Measurements from ENCODE around the gene WDR7. TPM values are rescaled to one million over a fixed set of nuclear protein-coding genes. Genes with fewer than 3 reads are reported as not detected.

The WDR7 gene
- total and polyA plus RNA-seq, 10 of the 15 experiments (the other 5 are each of a cell fraction or from before 2014, with no cell fraction given), result 2.8 to 16.5 (median 11.7) TPM

DNA sequence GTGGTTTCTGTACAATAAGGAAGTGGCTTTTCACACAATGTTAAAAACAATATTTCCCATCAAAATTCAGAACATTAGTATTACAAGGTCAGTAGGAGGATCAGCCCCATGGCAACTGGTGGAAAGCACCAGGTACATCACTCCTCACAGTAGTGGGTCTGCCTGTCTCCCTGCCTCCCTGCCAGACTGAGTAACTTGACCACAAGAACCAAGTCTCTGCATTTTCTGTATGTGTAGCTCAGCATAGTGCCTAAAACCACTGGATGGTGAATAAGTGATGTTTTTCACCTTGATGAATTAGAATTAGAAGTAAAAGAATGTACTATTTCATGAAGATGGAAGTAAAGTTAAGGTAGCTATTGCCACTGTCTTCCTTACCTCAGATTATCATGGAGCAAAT is 4.1 kb upstream of the WDR7 start:
- no peaks in the 10 kb centered on the region for H3K27me3 ChIP-seq (replicated peaks in 1 of 2; ENCODE audit: control insufficient read depth in 2 of 2, insufficient read depth in 2 of 2, low read length in 1 of 2)
- intact Hi-C loops (cut with micrococcal nuclease; ENCODE audit: unreplicated experiment), result no loop called here
- POLR2A ChIA-PET, result interaction anchor here (0.7 to 1.4 kb wide), 3 partner anchors 8 to 101 kb away, joined by 3 to 8 read pairs (median 4); partner anchors contain the start of gene TXNL1
- peaks cover 8% of the 10 kb centered on the region for H3K79me2 ChIP-seq (ENCODE audit: control insufficient read depth, insufficient read depth, low read length)
- no peaks in the 10 kb centered on the region; the same call in none of the 2 replicates for H3K4me1 ChIP-seq (ENCODE audit: control insufficient read depth, insufficient read depth, low read length)
- H4K20me1 ChIP-seq (ENCODE audit: control insufficient read depth, insufficient read depth), result no peaks in the 10 kb centered on the region
- in situ Hi-C loops (cut with MboI), result no loop called here
- H3K36me3 ChIP-seq (ENCODE audit: control insufficient read depth in 2 of 2, insufficient read depth in 2 of 2, low read length in 1 of 2), result no peaks in the 10 kb centered on the region
- DNase-seq (ENCODE audit: low read depth, low spot score) (no peak), FAIRE-seq (no peak), ATAC-seq (peak; percentile 41)
- SMC1A ChIA-PET (ENCODE audit: uncharacterized antibody, unreplicated experiment), result interaction anchor here (0.5 to 6.7 kb wide), 10 partner anchors 6 to 142 kb away, joined by 3 to 30 read pairs (median 5); no protein-coding TSS in a partner anchor
- RAD21 ChIA-PET (ENCODE audit: unreplicated experiment), result interaction anchor here (0.7 to 2.6 kb wide), 6 partner anchors 9 to 795 kb away, joined by 3 to 17 read pairs (median 3); partner anchors contain the start of gene TXNL1
- H3K4me2 ChIP-seq (ENCODE audit: control insufficient read depth, insufficient read depth), result peak overlapping the region; percentile 38; the same call in 1 of the 2 replicates
- peak overlapping the region; percentile 16; the same call in 1 of the 2 replicates for H3K27ac ChIP-seq (ENCODE audit: control insufficient read depth, insufficient read depth)
- H3K4me3 ChIP-seq, result no peak overlapping the region
- BruUV-seq (replicated peaks), result no TSS peak
- no peak overlapping the region for H3K9ac ChIP-seq (ENCODE audit: control insufficient read depth, insufficient read depth, low read length)
- peak overlapping the region; percentile 54; the same call in 1 of the 2 replicates for H2AFZ ChIP-seq (ENCODE audit: control insufficient read depth, low read depth, low read length)
- CTCF ChIA-PET, result interaction anchor here (0.7 to 10.0 kb wide), 10 partner anchors 9 to 143 kb away, joined by 3 to 69 read pairs (median 6); no protein-coding TSS in a partner anchor
- H3K9me3 ChIP-seq (replicated peaks; ENCODE audit: control insufficient read depth, insufficient read depth, low read length), result no peaks in the 10 kb centered on the region
- TF ChIP-seq, protein P1, sequence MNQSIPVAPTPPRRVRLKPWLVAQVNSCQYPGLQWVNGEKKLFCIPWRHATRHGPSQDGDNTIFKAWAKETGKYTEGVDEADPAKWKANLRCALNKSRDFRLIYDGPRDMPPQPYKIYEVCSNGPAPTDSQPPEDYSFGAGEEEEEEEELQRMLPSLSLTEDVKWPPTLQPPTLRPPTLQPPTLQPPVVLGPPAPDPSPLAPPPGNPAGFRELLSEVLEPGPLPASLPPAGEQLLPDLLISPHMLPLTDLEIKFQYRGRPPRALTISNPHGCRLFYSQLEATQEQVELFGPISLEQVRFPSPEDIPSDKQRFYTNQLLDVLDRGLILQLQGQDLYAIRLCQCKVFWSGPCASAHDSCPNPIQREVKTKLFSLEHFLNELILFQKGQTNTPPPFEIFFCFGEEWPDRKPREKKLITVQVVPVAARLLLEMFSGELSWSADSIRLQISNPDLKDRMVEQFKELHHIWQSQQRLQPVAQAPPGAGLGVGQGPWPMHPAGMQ (IDR thresholded peaks at IDR 0.05; ENCODE audit: borderline replicate concordance), result no peak
- TF ChIP-seq RUNX3 (IDR thresholded peaks at IDR 0.05; ENCODE audit: low read length), result peak; percentile 84
- TF ChIP-seq, protein P2, sequence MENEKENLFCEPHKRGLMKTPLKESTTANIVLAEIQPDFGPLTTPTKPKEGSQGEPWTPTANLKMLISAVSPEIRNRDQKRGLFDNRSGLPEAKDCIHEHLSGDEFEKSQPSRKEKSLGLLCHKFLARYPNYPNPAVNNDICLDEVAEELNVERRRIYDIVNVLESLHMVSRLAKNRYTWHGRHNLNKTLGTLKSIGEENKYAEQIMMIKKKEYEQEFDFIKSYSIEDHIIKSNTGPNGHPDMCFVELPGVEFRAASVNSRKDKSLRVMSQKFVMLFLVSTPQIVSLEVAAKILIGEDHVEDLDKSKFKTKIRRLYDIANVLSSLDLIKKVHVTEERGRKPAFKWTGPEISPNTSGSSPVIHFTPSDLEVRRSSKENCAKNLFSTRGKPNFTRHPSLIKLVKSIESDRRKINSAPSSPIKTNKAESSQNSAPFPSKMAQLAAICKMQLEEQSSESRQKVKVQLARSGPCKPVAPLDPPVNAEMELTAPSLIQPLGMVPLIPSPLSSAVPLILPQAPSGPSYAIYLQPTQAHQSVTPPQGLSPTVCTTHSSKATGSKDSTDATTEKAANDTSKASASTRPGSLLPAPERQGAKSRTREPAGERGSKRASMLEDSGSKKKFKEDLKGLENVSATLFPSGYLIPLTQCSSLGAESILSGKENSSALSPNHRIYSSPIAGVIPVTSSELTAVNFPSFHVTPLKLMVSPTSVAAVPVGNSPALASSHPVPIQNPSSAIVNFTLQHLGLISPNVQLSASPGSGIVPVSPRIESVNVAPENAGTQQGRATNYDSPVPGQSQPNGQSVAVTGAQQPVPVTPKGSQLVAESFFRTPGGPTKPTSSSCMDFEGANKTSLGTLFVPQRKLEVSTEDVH (IDR thresholded peaks at IDR 0.05; ENCODE audit: low read depth, partially characterized antibody), result no peak
- TF ChIP-seq ZSCAN29 (IDR thresholded peaks at IDR 0.05), result no peak
- TF ChIP-seq ZNF24 (IDR thresholded peaks at IDR 0.05), result peak; percentile 84
- TF ChIP-seq, protein P3, sequence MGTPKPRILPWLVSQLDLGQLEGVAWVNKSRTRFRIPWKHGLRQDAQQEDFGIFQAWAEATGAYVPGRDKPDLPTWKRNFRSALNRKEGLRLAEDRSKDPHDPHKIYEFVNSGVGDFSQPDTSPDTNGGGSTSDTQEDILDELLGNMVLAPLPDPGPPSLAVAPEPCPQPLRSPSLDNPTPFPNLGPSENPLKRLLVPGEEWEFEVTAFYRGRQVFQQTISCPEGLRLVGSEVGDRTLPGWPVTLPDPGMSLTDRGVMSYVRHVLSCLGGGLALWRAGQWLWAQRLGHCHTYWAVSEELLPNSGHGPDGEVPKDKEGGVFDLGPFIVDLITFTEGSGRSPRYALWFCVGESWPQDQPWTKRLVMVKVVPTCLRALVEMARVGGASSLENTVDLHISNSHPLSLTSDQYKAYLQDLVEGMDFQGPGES (IDR thresholded peaks at IDR 0.05), result no peak
- no peak for TF ChIP-seq SMAD1 (IDR thresholded peaks at IDR 0.05; ENCODE audit: low read depth, partially characterized antibody)
- TF ChIP-seq, protein P4, sequence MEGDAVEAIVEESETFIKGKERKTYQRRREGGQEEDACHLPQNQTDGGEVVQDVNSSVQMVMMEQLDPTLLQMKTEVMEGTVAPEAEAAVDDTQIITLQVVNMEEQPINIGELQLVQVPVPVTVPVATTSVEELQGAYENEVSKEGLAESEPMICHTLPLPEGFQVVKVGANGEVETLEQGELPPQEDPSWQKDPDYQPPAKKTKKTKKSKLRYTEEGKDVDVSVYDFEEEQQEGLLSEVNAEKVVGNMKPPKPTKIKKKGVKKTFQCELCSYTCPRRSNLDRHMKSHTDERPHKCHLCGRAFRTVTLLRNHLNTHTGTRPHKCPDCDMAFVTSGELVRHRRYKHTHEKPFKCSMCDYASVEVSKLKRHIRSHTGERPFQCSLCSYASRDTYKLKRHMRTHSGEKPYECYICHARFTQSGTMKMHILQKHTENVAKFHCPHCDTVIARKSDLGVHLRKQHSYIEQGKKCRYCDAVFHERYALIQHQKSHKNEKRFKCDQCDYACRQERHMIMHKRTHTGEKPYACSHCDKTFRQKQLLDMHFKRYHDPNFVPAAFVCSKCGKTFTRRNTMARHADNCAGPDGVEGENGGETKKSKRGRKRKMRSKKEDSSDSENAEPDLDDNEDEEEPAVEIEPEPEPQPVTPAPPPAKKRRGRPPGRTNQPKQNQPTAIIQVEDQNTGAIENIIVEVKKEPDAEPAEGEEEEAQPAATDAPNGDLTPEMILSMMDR (IDR thresholded peaks at IDR 0.05 in 2 of 3, conservative IDR thresholded peaks at IDR 0.05 in 1 of 3; ENCODE audit: control insufficient read depth in 2 of 3, extremely low read depth in 1 of 3, insufficient read depth in 1 of 3, low read depth in 3 of 3, low read length in 3 of 3), result no peak
- no peak for TF ChIP-seq RFX5 (IDR thresholded peaks at IDR 0.05; ENCODE audit: low read depth, low read length)
- TF ChIP-seq CREM (IDR thresholded peaks at IDR 0.05; ENCODE audit: low read depth), result 0 out of 2 replicates have a peak, but pooled peaks have one; percentile 17
- TF ChIP-seq, protein P5, sequence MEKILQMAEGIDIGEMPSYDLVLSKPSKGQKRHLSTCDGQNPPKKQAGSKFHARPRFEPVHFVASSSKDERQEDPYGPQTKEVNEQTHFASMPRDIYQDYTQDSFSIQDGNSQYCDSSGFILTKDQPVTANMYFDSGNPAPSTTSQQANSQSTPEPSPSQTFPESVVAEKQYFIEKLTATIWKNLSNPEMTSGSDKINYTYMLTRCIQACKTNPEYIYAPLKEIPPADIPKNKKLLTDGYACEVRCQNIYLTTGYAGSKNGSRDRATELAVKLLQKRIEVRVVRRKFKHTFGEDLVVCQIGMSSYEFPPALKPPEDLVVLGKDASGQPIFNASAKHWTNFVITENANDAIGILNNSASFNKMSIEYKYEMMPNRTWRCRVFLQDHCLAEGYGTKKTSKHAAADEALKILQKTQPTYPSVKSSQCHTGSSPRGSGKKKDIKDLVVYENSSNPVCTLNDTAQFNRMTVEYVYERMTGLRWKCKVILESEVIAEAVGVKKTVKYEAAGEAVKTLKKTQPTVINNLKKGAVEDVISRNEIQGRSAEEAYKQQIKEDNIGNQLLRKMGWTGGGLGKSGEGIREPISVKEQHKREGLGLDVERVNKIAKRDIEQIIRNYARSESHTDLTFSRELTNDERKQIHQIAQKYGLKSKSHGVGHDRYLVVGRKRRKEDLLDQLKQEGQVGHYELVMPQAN (conservative IDR thresholded peaks at IDR 0.05), result no peak
- no peak for TF ChIP-seq BRCA1 (IDR thresholded peaks at IDR 0.05; ENCODE audit: low read depth, low read length)
